Measurements from ENCODE around the gene PLXNA4.

Gene PLXNA4

DNA sequence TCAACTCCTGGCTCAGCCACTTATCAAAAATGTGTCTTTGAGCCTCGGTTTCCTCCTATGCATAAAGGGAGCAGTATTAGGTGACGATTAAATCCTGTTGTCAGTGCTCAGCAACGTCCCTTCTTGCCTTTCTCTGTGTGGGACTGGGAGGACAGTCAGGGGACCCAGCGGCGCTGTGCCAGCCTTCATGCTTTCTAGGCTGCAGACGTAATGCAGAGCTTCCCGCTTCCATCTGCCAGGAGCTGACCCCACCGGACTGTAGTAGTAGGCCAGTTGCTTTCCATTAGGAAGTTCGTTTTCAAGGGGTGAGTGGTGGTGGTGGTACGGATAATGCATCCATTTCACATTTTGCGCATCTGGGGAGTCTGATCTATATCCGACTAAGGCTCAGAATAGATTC, 321.8 kb downstream of the PLXNA4 start:
- no peak overlapping the region for H3K4me3 ChIP-seq (ENCODE audit: low read length)
- H3K27me3 ChIP-seq (ENCODE audit: low read depth, low read length): peaks cover 34% of the 10 kb centered on the region
- TF ChIP-seq, protein P1, sequence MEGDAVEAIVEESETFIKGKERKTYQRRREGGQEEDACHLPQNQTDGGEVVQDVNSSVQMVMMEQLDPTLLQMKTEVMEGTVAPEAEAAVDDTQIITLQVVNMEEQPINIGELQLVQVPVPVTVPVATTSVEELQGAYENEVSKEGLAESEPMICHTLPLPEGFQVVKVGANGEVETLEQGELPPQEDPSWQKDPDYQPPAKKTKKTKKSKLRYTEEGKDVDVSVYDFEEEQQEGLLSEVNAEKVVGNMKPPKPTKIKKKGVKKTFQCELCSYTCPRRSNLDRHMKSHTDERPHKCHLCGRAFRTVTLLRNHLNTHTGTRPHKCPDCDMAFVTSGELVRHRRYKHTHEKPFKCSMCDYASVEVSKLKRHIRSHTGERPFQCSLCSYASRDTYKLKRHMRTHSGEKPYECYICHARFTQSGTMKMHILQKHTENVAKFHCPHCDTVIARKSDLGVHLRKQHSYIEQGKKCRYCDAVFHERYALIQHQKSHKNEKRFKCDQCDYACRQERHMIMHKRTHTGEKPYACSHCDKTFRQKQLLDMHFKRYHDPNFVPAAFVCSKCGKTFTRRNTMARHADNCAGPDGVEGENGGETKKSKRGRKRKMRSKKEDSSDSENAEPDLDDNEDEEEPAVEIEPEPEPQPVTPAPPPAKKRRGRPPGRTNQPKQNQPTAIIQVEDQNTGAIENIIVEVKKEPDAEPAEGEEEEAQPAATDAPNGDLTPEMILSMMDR (IDR thresholded peaks at IDR 0.05; ENCODE audit: low read depth, low read length): no peak
- TF ChIP-seq EZH2phosphoT487 (IDR thresholded peaks at IDR 0.05; ENCODE audit: low read depth): no peak
- no peaks in the 10 kb centered on the region for H3K9me3 ChIP-seq (ENCODE audit: insufficient read depth, low read length)
- no peaks in the 10 kb centered on the region for H3K4me1 ChIP-seq (ENCODE audit: low read length)
- no peaks in the 10 kb centered on the region for H3K79me2 ChIP-seq (ENCODE audit: low read length)
- no peak overlapping the region for H3K27ac ChIP-seq (ENCODE audit: low read length)
- no peak overlapping the region for H3K9ac ChIP-seq (ENCODE audit: low read length)
- no peaks in the 10 kb centered on the region for H3K36me3 ChIP-seq (replicated peaks; ENCODE audit: low read depth, low read length)
- H3K4me2 ChIP-seq (ENCODE audit: low read length): no peak overlapping the region
- no peaks in the 10 kb centered on the region for H4K20me1 ChIP-seq (ENCODE audit: insufficient read depth, low read length)
- no peak overlapping the region for H2AFZ ChIP-seq (ENCODE audit: low read depth, low read length)

DNA sequence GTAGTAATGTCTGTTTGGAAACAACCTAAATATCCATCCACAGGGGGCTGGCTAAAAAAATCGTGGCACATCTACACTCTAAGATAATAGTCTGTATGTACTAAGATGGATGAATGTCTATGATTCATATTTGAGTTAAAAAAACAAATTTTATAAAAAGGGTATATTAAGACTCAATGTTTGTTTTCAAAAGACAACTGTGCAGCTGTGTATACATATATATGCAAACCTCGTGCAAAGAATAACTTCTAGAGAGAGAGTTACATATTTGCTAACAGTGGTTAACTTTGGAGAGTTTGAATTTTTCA, 323.5 kb downstream of the PLXNA4 start:
- H3K4me2 ChIP-seq (ENCODE audit: low read length): no peak overlapping the region
- no peak overlapping the region for H3K4me3 ChIP-seq (ENCODE audit: low read length)
- H3K27ac ChIP-seq (ENCODE audit: low read length): no peak overlapping the region
- no peaks in the 10 kb centered on the region for H3K9me3 ChIP-seq (ENCODE audit: insufficient read depth, low read length)
- no peaks in the 10 kb centered on the region for H3K36me3 ChIP-seq (replicated peaks; ENCODE audit: low read depth, low read length)
- TF ChIP-seq EZH2phosphoT487 (IDR thresholded peaks at IDR 0.05; ENCODE audit: low read depth): no peak
- TF ChIP-seq, protein P1 (IDR thresholded peaks at IDR 0.05; ENCODE audit: low read depth, low read length): no peak
- H3K9ac ChIP-seq (ENCODE audit: low read length): no peak overlapping the region
- no peaks in the 10 kb centered on the region for H3K4me1 ChIP-seq (ENCODE audit: low read length)
- H4K20me1 ChIP-seq (ENCODE audit: insufficient read depth, low read length): no peaks in the 10 kb centered on the region
- no peaks in the 10 kb centered on the region for H3K79me2 ChIP-seq (ENCODE audit: low read length)
- peaks cover 41% of the 10 kb centered on the region for H3K27me3 ChIP-seq (ENCODE audit: low read depth, low read length)
- no peak overlapping the region for H2AFZ ChIP-seq (ENCODE audit: low read depth, low read length)

DNA sequence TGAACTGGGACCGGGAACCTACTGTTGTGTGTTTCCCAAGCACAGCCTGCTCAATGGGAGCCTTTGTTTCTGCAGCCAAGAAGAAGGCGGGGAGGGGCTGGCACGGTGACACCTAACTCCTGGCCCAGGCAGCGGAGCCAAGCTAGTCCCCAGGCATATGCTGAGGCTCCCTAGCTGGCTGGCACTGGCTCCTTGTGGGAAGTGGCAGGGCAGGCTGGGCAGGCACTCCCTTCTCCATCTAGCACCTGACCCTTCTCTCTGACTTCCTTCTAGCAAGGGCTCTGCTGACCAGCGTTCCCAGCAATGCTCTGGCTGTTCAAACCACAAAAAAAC, 325.0 kb downstream of the PLXNA4 start:
- H4K20me1 ChIP-seq (ENCODE audit: insufficient read depth, low read length): no peaks in the 10 kb centered on the region
- H3K9ac ChIP-seq (ENCODE audit: low read length): no peak overlapping the region
- no peak overlapping the region for H3K4me3 ChIP-seq (ENCODE audit: low read length)
- no peak overlapping the region for H2AFZ ChIP-seq (ENCODE audit: low read depth, low read length)
- H3K27ac ChIP-seq (ENCODE audit: low read length): no peak overlapping the region
- H3K4me1 ChIP-seq (ENCODE audit: low read length): no peaks in the 10 kb centered on the region
- H3K4me2 ChIP-seq (ENCODE audit: low read length): no peak overlapping the region
- peaks cover 49% of the 10 kb centered on the region for H3K27me3 ChIP-seq (ENCODE audit: low read depth, low read length)
- no peaks in the 10 kb centered on the region for H3K36me3 ChIP-seq (replicated peaks; ENCODE audit: low read depth, low read length)
- H3K9me3 ChIP-seq (ENCODE audit: insufficient read depth, low read length): no peaks in the 10 kb centered on the region
- no peaks in the 10 kb centered on the region for H3K79me2 ChIP-seq (ENCODE audit: low read length)
- no peak for TF ChIP-seq EZH2phosphoT487 (IDR thresholded peaks at IDR 0.05; ENCODE audit: low read depth)
- TF ChIP-seq, protein P1 (IDR thresholded peaks at IDR 0.05; ENCODE audit: low read depth, low read length): no peak

DNA sequence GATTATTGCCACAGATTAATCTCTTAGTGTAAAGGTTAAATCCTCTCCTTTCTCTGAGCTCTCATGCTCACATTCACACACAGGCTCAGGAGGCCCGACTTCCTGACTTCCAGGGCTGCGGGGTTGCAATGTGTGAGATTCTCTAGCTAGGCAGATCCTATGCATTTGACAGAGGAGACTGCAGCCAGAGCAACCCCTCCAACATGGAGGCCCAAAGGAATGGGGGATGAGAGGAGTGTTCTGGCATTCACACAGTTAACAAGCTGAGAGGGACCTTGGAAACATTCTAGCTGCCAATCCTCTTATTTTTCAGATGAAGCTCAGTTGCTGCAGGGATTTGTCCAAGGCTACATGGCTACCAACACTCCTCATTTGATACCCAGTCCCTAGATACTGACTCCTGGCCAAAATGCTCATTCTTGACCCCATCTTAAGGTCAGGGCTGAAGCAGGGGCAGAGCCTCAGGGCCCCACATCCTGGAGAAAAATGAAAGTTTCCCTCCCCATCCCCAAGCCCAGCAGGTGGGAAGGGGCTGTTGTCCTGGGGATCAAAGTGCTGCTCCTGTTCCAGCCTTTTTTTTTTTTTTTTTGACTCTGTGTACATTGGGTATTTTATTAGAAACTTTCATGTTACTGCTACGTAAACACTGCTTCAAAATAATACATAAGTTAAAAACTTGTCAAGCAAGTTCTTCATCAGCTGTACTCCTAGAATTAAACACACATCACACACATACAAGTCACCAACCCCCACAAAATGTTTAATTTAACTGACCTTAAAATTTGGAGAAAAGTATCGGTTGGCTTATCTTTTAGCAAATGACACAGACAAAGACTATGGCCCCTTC, 325.6 kb downstream of the PLXNA4 start:
- Histone ChIP-seq H2AFZ (ENCODE audit: low read depth, low read length) (no peak overlapping the region), H3K4me2 (ENCODE audit: low read length) (no peak overlapping the region), H3K27me3 (ENCODE audit: low read depth, low read length) (peaks cover 43% of the 10 kb centered on the region), H3K27ac (ENCODE audit: low read length) (no peak overlapping the region), H3K4me1 (ENCODE audit: low read length) (no peaks in the 10 kb centered on the region), H3K36me3 (replicated peaks; ENCODE audit: low read depth, low read length) (no peaks in the 10 kb centered on the region), H3K79me2 (ENCODE audit: low read length) (no peaks in the 10 kb centered on the region), H3K9me3 (ENCODE audit: insufficient read depth, low read length) (no peaks in the 10 kb centered on the region), H3K4me3 (ENCODE audit: low read length) (no peak overlapping the region), H4K20me1 (ENCODE audit: insufficient read depth, low read length) (no peaks in the 10 kb centered on the region), H3K9ac (ENCODE audit: low read length) (no peak overlapping the region)
- TF ChIP-seq, protein P1 (IDR thresholded peaks at IDR 0.05; ENCODE audit: low read depth, low read length): no peak
- no peak for TF ChIP-seq EZH2phosphoT487 (IDR thresholded peaks at IDR 0.05; ENCODE audit: low read depth)
